HepG2 (cell line): ENCODE measurements around the gene NACC2. TPM values are rescaled to one million over a fixed set of nuclear protein-coding genes. Genes with fewer than 3 reads are reported as not detected.
A peak's percentile ranks its signal among the peaks of the same experiment; 100 is the strongest.

Experiments
- AGO1 ChIP-seq: fragments of 200-400 bp; formaldehyde crosslinking; IDR thresholded peaks from 2 replicates; pipeline ENCODE4 v1.6.1; 2017; ENCODE audit warnings: mild to moderate bottlenecking, low read depth, low read length, moderate library complexity; ENCODE audit not compliant: poor library complexity, severe bottlenecking
- DMAP1 ChIP-seq: IDR thresholded peaks from 2 replicates; pipeline ENCODE4 v1.6.1; 2016
- FOSL1 ChIP-seq: sonication (generic); formaldehyde crosslinking; IDR thresholded peaks from 2 replicates; pipeline ENCODE4 v1.9.0; 2021; ENCODE audit warnings: missing genetic modification reagents, borderline replicate concordance
- FOXK1 ChIP-seq: sonication (generic); formaldehyde crosslinking; IDR thresholded peaks from 2 replicates; pipeline ENCODE4 v1.4.0; 2020; ENCODE audit warnings: low read depth, missing genetic modification reagents, borderline replicate concordance
- KLF12 ChIP-seq: sonication (generic); formaldehyde crosslinking; IDR thresholded peaks from 2 replicates; pipeline ENCODE4 v1.4.0; 2020; ENCODE audit warnings: missing genetic modification reagents, borderline replicate concordance
- MXI1 ChIP-seq: IDR thresholded peaks from 3 replicates; pipeline ENCODE4 v1.6.1; 2012; ENCODE audit warnings: low read depth, low read length, inconsistent platforms, borderline replicate concordance
- POLR2A ChIP-seq, 2 experiments: IDR thresholded peaks; 2 replicates each; pipeline ENCODE4 v1.6.1; 2011; ENCODE audit warnings: low read depth in 2 of 2, low read length in 2 of 2, mild to moderate bottlenecking in 1 of 2, moderate library complexity in 1 of 2; ENCODE audit not compliant: insufficient read depth in 1 of 2
- RAD51 ChIP-seq: fragments of 450-650 bp; IDR thresholded peaks from 2 replicates; pipeline ENCODE4 v1.6.1; 2016; ENCODE audit warnings: borderline replicate concordance
- RBM39 ChIP-seq: fragments of 200-400 bp; formaldehyde crosslinking; IDR thresholded peaks from one replicate; pipeline ENCODE4 v1.6.1; 2018; ENCODE audit warnings: antibody characterized with exemption, mild to moderate bottlenecking, low read depth, low read length; ENCODE audit not compliant: poor library complexity, severe bottlenecking
- SMAD9 ChIP-seq: sonication (generic); formaldehyde crosslinking; IDR thresholded peaks from 2 replicates; pipeline ENCODE4 v1.5.1; 2020; ENCODE audit warnings: mild to moderate bottlenecking, missing genetic modification reagents
- ZFP36L2 ChIP-seq: sonication (generic); formaldehyde crosslinking; IDR thresholded peaks from 2 replicates; pipeline ENCODE4 v1.4.0; 2020; ENCODE audit warnings: missing genetic modification reagents
- ZNF598 ChIP-seq: sonication (generic); formaldehyde crosslinking; IDR thresholded peaks from 2 replicates; pipeline ENCODE4 v1.5.1; 2020; ENCODE audit warnings: mild to moderate bottlenecking, missing genetic modification reagents, borderline replicate concordance
- ZNF720 ChIP-seq: sonication (generic); formaldehyde crosslinking; IDR thresholded peaks from 2 replicates; pipeline ENCODE4 v1.4.0; 2020; ENCODE audit warnings: missing genetic modification reagents
- polyA plus RNA-seq, 8 experiments: library from polyadenylated mRNA; depleted of rRNA in 3 of 8; stranded (reverse) in 7 of 8; unstranded in 1 of 8; fragments of >200 nt; fragmentation: Illumina TruSeq in 4 of 8; extraction: Trizol in 4 of 8; gene quantifications; 2 replicates each; pipeline versions ENCODE4 v1.2.1 to v1.2.3, GENCODE V29; 2011 to 2016; ENCODE audit warnings: low read depth in 4 of 8, missing spikeins in 1 of 8, mixed read lengths in 1 of 8; ENCODE audit not compliant: insufficient read depth in 1 of 8
- total RNA-seq, 5 experiments: library from RNA; depleted of rRNA; stranded (reverse); fragments of >200 nt; fragmentation: Illumina TruSeq; extraction: Trizol; gene quantifications; 2 replicates each; pipeline ENCODE4 v1.2.3, GENCODE V29; 2016; ENCODE audit warnings: low read depth in 1 of 5
- TF ChIP-seq, protein P1 (sequence below): IDR thresholded peaks from 2 replicates; pipeline ENCODE4 v1.6.1; 2016; ENCODE audit warnings: low read depth, control low read depth
- TF ChIP-seq, protein P2 (sequence below): sonication (generic); formaldehyde crosslinking; IDR thresholded peaks from 2 replicates; pipeline ENCODE4 v1.8.1; 2023; ENCODE audit warnings: missing genetic modification reagents, inconsistent platforms, borderline replicate concordance
- TF ChIP-seq, protein P3 (sequence below): sonication (generic); formaldehyde crosslinking; IDR thresholded peaks from 2 replicates; pipeline ENCODE4 v1.4.0; 2020; ENCODE audit warnings: mild to moderate bottlenecking, missing genetic modification reagents
- TF ChIP-seq, protein P4 (sequence below): sonication (generic); formaldehyde crosslinking; IDR thresholded peaks from 2 replicates; pipeline ENCODE4 v1.5.0; 2020; ENCODE audit warnings: mild to moderate bottlenecking, missing genetic modification reagents, moderate library complexity
- TF ChIP-seq, protein P5 (sequence below): sonication (generic); formaldehyde crosslinking; IDR thresholded peaks from 2 replicates; pipeline ENCODE4 v1.8.1; 2023; ENCODE audit warnings: mild to moderate bottlenecking, missing genetic modification reagents
- TF ChIP-seq, protein P6 (sequence below): sonication (generic); formaldehyde crosslinking; IDR thresholded peaks from 2 replicates; pipeline ENCODE4 v1.9.0; 2021; ENCODE audit warnings: missing genetic modification reagents, mild to moderate bottlenecking, borderline replicate concordance
- TF ChIP-seq, protein P7 (sequence below): sonication (generic); formaldehyde crosslinking; IDR thresholded peaks from 2 replicates; pipeline ENCODE4 v1.8.0; 2022; ENCODE audit warnings: mild to moderate bottlenecking, missing genetic modification reagents

NACC2 gene
- total and polyA plus RNA-seq, 2 of the 13 experiments (the other 11 are each of a cell fraction or from before 2014, with no cell fraction given) = 5.9 to 12.3 TPM

DNA sequence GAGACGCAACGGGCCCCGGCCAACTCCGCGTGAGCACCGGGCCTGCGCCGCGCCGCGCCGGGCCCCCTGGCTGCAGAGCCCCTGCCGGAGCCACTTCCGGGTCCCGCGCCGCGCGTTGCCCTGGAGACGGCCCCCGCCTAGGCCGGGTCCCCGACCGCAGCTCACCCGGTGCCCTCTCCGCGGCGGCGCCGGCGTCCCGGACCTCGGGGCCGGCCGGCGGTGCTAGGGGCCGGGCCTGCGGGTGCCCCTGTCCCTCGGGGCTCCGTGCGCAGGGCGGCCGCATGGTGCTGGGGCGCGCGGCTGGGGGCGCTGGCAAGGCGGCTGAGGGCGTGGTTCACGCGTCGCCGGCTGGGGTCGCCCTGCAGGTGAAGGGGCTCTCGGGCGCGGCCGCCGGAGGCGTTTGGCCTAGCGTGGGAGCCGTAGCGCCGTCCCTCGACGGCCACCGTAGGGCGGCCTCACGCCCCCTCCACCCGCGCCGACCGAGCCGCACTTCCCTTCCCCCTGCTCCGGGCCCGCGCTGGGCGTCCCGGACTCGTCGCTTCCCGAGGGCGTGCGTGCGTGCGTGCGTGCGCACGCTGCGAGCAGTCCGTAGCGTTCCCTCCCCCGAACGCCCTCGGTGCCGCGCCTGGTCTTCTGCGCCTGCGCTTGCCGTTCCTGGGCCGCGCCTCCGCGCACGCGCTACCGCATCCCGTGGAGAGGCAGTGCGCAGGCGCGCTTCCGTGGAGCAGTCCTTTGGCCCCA is 23.4 kb upstream of the NACC2 start, which contains the start of gene TMEM250 (continued):
- TF ChIP-seq, protein P1, sequence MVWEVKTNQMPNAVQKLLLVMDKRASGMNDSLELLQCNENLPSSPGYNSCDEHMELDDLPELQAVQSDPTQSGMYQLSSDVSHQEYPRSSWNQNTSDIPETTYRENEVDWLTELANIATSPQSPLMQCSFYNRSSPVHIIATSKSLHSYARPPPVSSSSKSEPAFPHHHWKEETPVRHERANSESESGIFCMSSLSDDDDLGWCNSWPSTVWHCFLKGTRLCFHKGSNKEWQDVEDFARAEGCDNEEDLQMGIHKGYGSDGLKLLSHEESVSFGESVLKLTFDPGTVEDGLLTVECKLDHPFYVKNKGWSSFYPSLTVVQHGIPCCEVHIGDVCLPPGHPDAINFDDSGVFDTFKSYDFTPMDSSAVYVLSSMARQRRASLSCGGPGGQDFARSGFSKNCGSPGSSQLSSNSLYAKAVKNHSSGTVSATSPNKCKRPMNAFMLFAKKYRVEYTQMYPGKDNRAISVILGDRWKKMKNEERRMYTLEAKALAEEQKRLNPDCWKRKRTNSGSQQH = no peak
- peak; percentile 74 for TF ChIP-seq DMAP1 (CRISPR knock-in tag)
- no peak for TF ChIP-seq SMAD9 (CRISPR knock-in tag)
- TF ChIP-seq AGO1 = no peak
- TF ChIP-seq, protein P2, sequence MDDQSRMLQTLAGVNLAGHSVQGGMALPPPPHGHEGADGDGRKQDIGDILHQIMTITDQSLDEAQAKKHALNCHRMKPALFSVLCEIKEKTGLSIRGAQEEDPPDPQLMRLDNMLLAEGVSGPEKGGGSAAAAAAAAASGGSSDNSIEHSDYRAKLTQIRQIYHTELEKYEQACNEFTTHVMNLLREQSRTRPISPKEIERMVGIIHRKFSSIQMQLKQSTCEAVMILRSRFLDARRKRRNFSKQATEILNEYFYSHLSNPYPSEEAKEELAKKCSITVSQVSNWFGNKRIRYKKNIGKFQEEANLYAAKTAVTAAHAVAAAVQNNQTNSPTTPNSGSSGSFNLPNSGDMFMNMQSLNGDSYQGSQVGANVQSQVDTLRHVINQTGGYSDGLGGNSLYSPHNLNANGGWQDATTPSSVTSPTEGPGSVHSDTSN (CRISPR knock-in tag) = no peak
- no peak; a peak in 1 of 4 replicates for TF ChIP-seq POLR2A (IDR thresholded peaks at IDR 0.05; ENCODE audit: insufficient read depth in 1 of 2, low read depth in 2 of 2, low read length in 2 of 2)
- TF ChIP-seq, protein P3, sequence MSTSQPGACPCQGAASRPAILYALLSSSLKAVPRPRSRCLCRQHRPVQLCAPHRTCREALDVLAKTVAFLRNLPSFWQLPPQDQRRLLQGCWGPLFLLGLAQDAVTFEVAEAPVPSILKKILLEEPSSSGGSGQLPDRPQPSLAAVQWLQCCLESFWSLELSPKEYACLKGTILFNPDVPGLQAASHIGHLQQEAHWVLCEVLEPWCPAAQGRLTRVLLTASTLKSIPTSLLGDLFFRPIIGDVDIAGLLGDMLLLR (CRISPR knock-in tag) = no peak
- TF ChIP-seq ZNF598 = no peak
- TF ChIP-seq RBM39 = no peak
- TF ChIP-seq, protein P4, sequence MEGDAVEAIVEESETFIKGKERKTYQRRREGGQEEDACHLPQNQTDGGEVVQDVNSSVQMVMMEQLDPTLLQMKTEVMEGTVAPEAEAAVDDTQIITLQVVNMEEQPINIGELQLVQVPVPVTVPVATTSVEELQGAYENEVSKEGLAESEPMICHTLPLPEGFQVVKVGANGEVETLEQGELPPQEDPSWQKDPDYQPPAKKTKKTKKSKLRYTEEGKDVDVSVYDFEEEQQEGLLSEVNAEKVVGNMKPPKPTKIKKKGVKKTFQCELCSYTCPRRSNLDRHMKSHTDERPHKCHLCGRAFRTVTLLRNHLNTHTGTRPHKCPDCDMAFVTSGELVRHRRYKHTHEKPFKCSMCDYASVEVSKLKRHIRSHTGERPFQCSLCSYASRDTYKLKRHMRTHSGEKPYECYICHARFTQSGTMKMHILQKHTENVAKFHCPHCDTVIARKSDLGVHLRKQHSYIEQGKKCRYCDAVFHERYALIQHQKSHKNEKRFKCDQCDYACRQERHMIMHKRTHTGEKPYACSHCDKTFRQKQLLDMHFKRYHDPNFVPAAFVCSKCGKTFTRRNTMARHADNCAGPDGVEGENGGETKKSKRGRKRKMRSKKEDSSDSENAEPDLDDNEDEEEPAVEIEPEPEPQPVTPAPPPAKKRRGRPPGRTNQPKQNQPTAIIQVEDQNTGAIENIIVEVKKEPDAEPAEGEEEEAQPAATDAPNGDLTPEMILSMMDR (CRISPR knock-in tag) = peak; percentile 54
- TF ChIP-seq, protein P5, sequence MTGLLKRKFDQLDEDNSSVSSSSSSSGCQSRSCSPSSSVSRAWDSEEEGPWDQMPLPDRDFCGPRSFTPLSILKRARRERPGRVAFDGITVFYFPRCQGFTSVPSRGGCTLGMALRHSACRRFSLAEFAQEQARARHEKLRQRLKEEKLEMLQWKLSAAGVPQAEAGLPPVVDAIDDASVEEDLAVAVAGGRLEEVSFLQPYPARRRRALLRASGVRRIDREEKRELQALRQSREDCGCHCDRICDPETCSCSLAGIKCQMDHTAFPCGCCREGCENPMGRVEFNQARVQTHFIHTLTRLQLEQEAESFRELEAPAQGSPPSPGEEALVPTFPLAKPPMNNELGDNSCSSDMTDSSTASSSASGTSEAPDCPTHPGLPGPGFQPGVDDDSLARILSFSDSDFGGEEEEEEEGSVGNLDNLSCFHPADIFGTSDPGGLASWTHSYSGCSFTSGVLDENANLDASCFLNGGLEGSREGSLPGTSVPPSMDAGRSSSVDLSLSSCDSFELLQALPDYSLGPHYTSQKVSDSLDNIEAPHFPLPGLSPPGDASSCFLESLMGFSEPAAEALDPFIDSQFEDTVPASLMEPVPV (CRISPR knock-in tag) = 0 out of 2 replicates have a peak, but pooled peaks have one; percentile 3
- no peak for TF ChIP-seq FOSL1
- TF ChIP-seq, protein P6, sequence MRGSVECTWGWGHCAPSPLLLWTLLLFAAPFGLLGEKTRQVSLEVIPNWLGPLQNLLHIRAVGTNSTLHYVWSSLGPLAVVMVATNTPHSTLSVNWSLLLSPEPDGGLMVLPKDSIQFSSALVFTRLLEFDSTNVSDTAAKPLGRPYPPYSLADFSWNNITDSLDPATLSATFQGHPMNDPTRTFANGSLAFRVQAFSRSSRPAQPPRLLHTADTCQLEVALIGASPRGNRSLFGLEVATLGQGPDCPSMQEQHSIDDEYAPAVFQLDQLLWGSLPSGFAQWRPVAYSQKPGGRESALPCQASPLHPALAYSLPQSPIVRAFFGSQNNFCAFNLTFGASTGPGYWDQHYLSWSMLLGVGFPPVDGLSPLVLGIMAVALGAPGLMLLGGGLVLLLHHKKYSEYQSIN (CRISPR knock-in tag) = no peak
- TF ChIP-seq KLF12 (CRISPR knock-in tag) = peak; percentile 87
- TF ChIP-seq MXI1 = peak; percentile 85; the same call in 2 of the 3 replicates
- no peak for TF ChIP-seq ZNF720
- no peak for TF ChIP-seq ZFP36L2 (CRISPR knock-in tag)
- no peak for TF ChIP-seq RAD51
- TF ChIP-seq FOXK1 (CRISPR knock-in tag) = no peak
- TF ChIP-seq, protein P7, sequence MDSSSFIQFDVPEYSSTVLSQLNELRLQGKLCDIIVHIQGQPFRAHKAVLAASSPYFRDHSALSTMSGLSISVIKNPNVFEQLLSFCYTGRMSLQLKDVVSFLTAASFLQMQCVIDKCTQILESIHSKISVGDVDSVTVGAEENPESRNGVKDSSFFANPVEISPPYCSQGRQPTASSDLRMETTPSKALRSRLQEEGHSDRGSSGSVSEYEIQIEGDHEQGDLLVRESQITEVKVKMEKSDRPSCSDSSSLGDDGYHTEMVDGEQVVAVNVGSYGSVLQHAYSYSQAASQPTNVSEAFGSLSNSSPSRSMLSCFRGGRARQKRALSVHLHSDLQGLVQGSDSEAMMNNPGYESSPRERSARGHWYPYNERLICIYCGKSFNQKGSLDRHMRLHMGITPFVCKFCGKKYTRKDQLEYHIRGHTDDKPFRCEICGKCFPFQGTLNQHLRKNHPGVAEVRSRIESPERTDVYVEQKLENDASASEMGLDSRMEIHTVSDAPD (CRISPR knock-in tag) = no peak
